Ishikawa (cell line): ENCODE results near the gene COG4.

Experiments used
- CEBPB ChIP-seq: IDR thresholded peaks from 2 replicates; pipeline ENCODE4 v1.6.1; 2012
- CREB1 ChIP-seq: IDR thresholded peaks from 2 replicates; pipeline ENCODE4 v1.6.1; 2012; ENCODE audit warnings: low read depth
- EGR1 ChIP-seq: IDR thresholded peaks from 2 replicates; pipeline ENCODE4 v1.6.1; 2012
- EP300 ChIP-seq: IDR thresholded peaks from 2 replicates; pipeline ENCODE4 v1.6.1; 2012; ENCODE audit warnings: borderline replicate concordance
- FOXM1 ChIP-seq: IDR thresholded peaks from 2 replicates; pipeline ENCODE4 v1.6.1; 2012; ENCODE audit warnings: low read depth, borderline replicate concordance
- MAX ChIP-seq: IDR thresholded peaks from 2 replicates; pipeline ENCODE4 v1.6.1; 2012
- NFIC ChIP-seq: IDR thresholded peaks from 2 replicates; pipeline ENCODE4 v1.6.1; 2012
- RAD21 ChIP-seq: IDR thresholded peaks from 2 replicates; pipeline ENCODE4 v1.6.1; 2012; ENCODE audit warnings: low read depth
- TAF1 ChIP-seq: IDR thresholded peaks from 2 replicates; pipeline ENCODE4 v1.6.1; 2012; ENCODE audit warnings: low read depth, mild to moderate bottlenecking
- TCF12 ChIP-seq: IDR thresholded peaks from 2 replicates; pipeline ENCODE4 v1.6.1; 2012; ENCODE audit warnings: low read depth
- TEAD4 ChIP-seq: IDR thresholded peaks from 2 replicates; pipeline ENCODE4 v1.6.1; 2012
- YY1 ChIP-seq: IDR thresholded peaks from 2 replicates; pipeline ENCODE4 v1.6.1; 2012; ENCODE audit warnings: low read depth
- ZBTB7A ChIP-seq: IDR thresholded peaks from 2 replicates; pipeline ENCODE4 v1.6.1; 2012; ENCODE audit warnings: low read depth
- TF ChIP-seq, protein P1 (sequence below): IDR thresholded peaks from 2 replicates; pipeline ENCODE4 v1.6.1; 2012
- TF ChIP-seq, protein P2 (sequence below): IDR thresholded peaks from 2 replicates; pipeline ENCODE4 v1.6.1; 2012; ENCODE audit warnings: low read depth, mild to moderate bottlenecking

Gene COG4

GRCh38 chr16:70522216-70523075, 908 bp downstream of the COG4 start:
- TF ChIP-seq, protein P1, sequence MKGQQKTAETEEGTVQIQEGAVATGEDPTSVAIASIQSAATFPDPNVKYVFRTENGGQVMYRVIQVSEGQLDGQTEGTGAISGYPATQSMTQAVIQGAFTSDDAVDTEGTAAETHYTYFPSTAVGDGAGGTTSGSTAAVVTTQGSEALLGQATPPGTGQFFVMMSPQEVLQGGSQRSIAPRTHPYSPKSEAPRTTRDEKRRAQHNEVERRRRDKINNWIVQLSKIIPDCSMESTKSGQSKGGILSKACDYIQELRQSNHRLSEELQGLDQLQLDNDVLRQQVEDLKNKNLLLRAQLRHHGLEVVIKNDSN = no peak
- TF ChIP-seq FOXM1 = no peak
- no peak for TF ChIP-seq EP300
- TF ChIP-seq TCF12 = no peak
- no peak for TF ChIP-seq NFIC
- TF ChIP-seq, protein P2, sequence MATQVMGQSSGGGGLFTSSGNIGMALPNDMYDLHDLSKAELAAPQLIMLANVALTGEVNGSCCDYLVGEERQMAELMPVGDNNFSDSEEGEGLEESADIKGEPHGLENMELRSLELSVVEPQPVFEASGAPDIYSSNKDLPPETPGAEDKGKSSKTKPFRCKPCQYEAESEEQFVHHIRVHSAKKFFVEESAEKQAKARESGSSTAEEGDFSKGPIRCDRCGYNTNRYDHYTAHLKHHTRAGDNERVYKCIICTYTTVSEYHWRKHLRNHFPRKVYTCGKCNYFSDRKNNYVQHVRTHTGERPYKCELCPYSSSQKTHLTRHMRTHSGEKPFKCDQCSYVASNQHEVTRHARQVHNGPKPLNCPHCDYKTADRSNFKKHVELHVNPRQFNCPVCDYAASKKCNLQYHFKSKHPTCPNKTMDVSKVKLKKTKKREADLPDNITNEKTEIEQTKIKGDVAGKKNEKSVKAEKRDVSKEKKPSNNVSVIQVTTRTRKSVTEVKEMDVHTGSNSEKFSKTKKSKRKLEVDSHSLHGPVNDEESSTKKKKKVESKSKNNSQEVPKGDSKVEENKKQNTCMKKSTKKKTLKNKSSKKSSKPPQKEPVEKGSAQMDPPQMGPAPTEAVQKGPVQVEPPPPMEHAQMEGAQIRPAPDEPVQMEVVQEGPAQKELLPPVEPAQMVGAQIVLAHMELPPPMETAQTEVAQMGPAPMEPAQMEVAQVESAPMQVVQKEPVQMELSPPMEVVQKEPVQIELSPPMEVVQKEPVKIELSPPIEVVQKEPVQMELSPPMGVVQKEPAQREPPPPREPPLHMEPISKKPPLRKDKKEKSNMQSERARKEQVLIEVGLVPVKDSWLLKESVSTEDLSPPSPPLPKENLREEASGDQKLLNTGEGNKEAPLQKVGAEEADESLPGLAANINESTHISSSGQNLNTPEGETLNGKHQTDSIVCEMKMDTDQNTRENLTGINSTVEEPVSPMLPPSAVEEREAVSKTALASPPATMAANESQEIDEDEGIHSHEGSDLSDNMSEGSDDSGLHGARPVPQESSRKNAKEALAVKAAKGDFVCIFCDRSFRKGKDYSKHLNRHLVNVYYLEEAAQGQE = no peak
- TF ChIP-seq MAX = no peak
- TF ChIP-seq CREB1 = no peak
- TF ChIP-seq TAF1 = no peak
- TF ChIP-seq YY1 = no peak
- no peak for TF ChIP-seq TEAD4
- TF ChIP-seq EGR1 = no peak
- no peak for TF ChIP-seq RAD21

DNA sequence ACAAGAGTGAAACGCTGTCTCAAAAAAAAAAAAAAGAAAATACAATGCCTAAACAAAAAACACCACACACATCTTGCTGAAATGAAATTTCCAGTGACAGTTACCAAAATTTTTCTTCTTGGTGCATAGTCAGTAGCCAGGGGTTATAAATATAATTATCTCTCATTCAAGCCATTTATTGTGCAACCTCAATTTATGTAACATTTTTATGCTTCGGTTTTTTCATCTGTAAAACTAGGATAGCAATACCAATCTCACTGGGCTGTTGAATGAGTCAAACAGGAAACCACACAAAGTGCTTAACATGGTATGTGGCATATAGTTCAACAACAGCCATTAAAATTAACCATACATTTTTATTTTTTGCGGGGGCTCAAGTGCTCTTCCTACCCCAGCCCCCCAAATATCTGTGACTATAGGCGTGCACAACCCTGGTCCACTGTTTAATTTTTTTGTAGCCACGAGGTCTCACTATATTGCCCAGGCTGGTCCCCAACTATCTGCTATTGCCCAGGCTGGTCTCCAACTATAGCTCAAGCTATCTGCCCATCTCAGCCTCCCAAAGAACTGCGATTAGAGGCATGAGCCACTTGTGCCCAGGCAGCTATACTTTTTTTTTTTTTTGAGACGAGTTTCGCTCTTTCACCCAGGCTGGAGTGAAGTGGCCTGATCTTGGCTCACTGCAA, 2.6 kb downstream of the COG4 start:
- TF ChIP-seq, protein P1 = no peak
- TF ChIP-seq MAX = no peak
- TF ChIP-seq YY1 = no peak
- TF ChIP-seq CREB1 = no peak
- no peak for TF ChIP-seq RAD21
- no peak for TF ChIP-seq CEBPB
- TF ChIP-seq TEAD4 = no peak
- no peak for TF ChIP-seq TCF12
- no peak for TF ChIP-seq FOXM1
- TF ChIP-seq ZBTB7A = no peak

DNA sequence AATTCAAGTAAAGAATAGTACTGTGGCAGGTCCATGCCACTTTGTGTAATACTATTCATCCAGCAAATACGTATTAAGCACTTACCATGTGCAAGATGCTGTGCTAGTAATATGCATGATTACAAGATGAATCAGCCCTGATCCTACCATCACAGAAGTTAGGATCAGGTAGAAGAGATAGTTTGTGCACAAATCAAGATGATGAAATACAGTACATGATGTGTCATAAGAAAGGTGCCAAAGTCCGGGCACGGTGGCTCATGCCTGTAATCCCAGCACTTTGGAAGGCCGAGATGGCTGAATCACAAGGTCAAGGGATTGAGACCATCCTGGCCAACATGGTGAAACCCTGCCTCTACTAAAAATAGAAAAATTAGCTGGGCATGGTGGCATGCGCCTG, 10.9 kb downstream of the COG4 start:
- TF ChIP-seq EP300 (no peak), NFIC (no peak), MAX (no peak), CREB1 (no peak), CEBPB (no peak), ZBTB7A (no peak), YY1 (no peak), TCF12 (no peak), TAF1 (no peak), TEAD4 (no peak), FOXM1 (no peak), EGR1 (no peak)
- TF ChIP-seq, protein P2 = no peak
- TF ChIP-seq, protein P1 = no peak

DNA sequence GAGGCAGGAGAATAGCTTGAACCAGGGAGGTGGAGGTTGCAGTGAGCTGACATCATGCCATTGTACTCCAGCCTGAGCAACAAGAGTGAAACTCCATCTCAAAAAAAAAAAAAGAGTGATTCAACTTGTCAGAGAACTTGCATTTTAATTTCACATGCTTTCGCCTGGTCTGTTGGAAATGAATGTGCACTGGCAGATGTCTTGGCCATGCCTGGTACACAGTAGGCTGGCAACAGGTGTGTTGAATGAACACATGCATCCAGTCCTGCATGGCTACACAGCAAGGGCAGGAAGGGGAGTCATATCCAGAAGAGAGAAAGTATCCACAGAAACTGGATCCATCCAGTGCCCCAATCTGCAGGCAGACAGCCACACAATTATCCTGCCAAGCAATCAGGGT, 11.5 kb downstream of the COG4 start:
- no peak for TF ChIP-seq EP300
- no peak for TF ChIP-seq CREB1
- no peak for TF ChIP-seq NFIC
- TF ChIP-seq TCF12 = no peak
- no peak for TF ChIP-seq YY1
- no peak for TF ChIP-seq MAX
- TF ChIP-seq TEAD4 = no peak
- no peak for TF ChIP-seq CEBPB
- no peak for TF ChIP-seq ZBTB7A
